Posterior vena cava (tissue), 2 donors: ENCODE measurements around the gene RGL3. TPM values are rescaled to one million over a fixed set of nuclear protein-coding genes. Genes with fewer than 3 reads are reported as not detected.
"Not testable (repeated sequence)": the region's sequence is repeated elsewhere in the genome, so short reads cannot be mapped to it uniquely, and the experiment has no call there.

Source experiments
- DNase-seq: peaks from one replicate; pipeline ENCODE4 v3.0.0-alpha.2; 2020; ENCODE audit warnings: low spot score
- intact Hi-C, 2 donors: fragments of 100-400 bp; cut with DNase I; formaldehyde crosslinking; loops; one replicate each; pipeline versions ENCODE4 v1.14.1 to v1.14.2; 2022 to 2023
- total RNA-seq, 2 donors: library from RNA; stranded (reverse); fragmentation: NEBNext Ultra II Directional; extraction: Animal tissue kit (Norgen Biotek cat#: 25700); gene quantifications; one replicate each; pipeline ENCODE4 v1.2.1, GENCODE V29; 2021
- donor health status: DM: yes; HTN: yes; CAD: no.
- donor health status: DM: yes; HTN: yes; CAD: no.

Gene RGL3
- total RNA-seq, 2 donors from 2014 or later = 7.7 to 12.9 TPM

GRCh38 chr19:11451871-11452619 lies 32.9 kb upstream of the RGL3 start:
- intact Hi-C loops = no loop called here
- no peak for DNase-seq

DNA sequence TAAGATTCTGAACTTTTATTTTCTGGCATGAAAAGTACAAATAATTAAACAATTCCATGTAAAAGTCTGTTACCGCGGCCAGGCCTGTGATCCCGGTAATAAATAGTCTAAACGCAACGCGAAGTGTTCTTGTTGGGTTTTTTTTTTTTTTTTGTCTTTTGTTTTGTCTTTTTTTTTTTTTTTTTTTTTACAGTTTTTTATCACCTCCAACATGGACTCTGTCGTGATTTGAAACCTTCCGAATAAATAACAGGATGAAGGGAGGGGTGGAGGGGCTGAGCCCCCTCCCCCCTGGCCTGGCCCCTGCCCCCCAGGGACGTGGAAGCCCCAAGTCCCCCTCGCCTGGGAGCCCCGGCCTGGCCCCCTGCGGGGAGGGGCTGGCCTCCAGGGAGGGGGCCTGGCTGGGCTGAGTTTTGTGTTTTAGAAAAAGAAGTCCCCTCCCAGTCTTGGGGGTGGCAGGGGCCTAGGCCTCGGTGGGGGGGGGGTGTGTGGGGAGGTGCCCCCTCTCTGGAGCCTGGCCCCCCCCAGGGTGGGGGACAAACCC lies 32.3 kb upstream of the RGL3 start:
- DNase-seq = no peak
- intact Hi-C loops = no loop called here

DNA sequence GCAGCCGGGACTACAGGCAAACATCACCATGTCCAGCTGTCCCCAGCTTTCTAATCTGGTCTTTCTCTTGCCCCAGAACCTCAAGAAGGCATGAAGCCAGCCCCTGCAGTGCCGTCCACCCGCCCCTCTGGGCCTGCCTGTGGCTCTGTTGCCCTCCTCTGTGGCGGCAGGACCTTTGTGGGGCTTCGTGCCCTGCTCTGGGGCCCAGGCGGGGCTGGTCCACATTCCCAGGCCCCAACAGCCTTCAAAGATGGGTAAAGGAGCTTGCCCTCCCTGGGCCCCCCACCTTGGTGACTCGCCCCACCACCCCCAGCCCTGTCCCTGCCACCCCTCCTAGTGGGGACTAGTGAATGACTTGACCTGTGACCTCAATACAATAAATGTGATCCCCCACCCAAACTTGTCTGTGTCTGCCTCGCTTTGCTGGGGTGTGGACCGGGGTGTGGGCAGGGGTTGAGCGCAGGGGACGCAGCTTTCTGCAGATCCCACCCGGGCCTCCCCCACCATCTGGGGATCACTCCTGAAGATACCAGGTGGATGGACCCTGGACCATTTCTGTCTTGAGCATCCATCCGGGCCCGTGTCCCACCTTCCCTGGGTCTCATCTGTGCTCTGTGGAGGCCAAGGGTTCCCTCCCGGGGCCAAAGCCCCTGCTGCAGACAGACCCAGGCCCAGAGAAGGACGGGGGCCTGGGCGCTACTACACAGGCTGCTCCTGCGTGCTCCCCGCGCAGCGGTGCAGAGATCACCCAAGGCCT lies 31.6 kb upstream of the RGL3 start:
- no peak for DNase-seq
- intact Hi-C loops = no loop called here

- DNase-seq = no peak
- intact Hi-C loops = loop anchor here (2.0 to 10.0 kb wide), 3 partner anchors 30 to 314 kb away; partner anchors contain the start of gene TSPAN16 (in 1 of the 2)
Observed at GRCh38 chr19:11448923-11449554, 29.9 kb upstream of the RGL3 start.

DNA sequence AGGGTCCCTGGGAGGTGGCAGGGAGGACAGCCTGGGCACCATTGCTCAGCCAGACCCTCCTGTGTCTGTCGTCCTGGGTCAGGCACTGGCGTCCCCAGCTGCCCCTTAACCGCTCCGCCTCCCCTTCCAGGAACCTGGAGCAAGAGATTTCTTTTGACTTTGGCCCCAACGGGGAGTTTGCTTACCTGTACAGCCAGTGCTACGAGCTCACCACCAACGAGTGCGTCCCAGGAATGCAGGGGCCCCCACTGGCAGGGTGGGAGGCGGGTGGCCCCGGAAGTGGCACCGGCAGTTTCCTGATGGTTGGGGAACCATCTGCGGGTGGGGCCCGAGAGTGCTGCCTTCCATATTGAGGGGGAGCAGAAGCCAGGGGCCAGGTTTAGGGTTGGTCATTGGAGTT lies 29.3 kb upstream of the RGL3 start:
- intact Hi-C loops = loop anchor here (2.0 to 10.0 kb wide), 3 partner anchors 30 to 314 kb away; partner anchors contain the start of gene TSPAN16 (in 1 of the 2)
- no peak for DNase-seq

- DNase-seq = no peak
- intact Hi-C loops = loop anchor here (2.0 to 10.0 kb wide), 3 partner anchors 31 to 313 kb away; partner anchors contain the start of gene TSPAN16 (in 1 of the 2)
Observed at GRCh38 chr19:11447347-11448262, 28.5 kb upstream of the RGL3 start.

DNA sequence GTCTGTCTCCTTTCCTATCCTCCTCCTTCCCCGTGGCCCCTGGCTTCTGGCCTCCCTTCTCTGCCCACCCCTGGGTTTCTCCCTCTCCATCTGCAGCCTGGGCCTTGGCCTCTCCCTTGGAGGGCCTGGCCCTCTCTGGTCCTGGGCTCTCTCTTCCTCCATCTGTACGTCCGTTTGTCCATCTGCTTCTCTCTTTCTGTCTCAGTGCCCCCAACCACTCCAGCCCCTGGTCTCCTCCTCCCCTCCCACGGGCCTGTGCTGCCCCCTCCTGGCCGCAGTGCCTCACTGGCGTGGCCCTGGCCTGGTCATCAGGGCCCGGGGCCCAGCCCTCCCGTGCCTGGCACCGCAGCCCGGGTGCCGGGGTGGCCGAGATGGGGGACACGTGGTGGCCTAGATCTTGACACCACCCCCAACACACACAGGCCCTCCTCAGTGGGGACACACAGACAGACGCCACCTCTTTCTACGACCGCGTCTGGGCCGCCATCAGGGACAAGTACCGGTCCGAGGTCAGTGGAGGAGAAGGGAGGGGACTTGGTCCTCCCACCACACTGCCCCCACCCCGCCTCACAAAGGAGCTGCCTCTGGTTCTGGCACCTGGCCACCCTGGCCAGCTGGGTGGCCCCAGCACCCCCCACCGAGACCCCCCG lies 27.7 kb upstream of the RGL3 start:
- intact Hi-C loops = loop anchor here in 1 of 2 donors (5.0 to 10.0 kb wide), 2 partner anchors 149 to 312 kb away; partner anchors contain the start of gene TSPAN16
- peak; percentile 85 for DNase-seq

GRCh38 chr19:11446271-11446651 lies 27.1 kb upstream of the RGL3 start:
- DNase-seq = no peak
- intact Hi-C loops = loop anchor here in 1 of 2 donors (5.0 to 10.0 kb wide), 2 partner anchors 149 to 311 kb away; partner anchors contain the start of gene TSPAN16

GRCh38 chr19:11445141-11445540 lies 26.0 kb upstream of the RGL3 start:
- DNase-seq = no peak
- intact Hi-C loops = loop anchor here (1.0 to 10.0 kb wide), 3 partner anchors 148 to 310 kb away; partner anchors contain the start of gene TSPAN16 (in 1 of the 2)

- intact Hi-C loops = loop anchor here in 1 of 2 donors (10.0 kb wide), 1 partner anchor 309 kb away; no protein-coding TSS in a partner anchor
Observed at GRCh38 chr19:11444059-11444458, 24.9 kb upstream of the RGL3 start.

GRCh38 chr19:11437955-11438354 lies 18.8 kb upstream of the RGL3 start:
- intact Hi-C loops = no loop called here
- no peak for DNase-seq

More at GRCh38 chr19:11444059-11444458, 24.9 kb upstream of the RGL3 start:
- no peak for DNase-seq

GRCh38 chr19:11435833-11436313 lies 16.8 kb upstream of the RGL3 start:
- intact Hi-C loops = no loop called here
- DNase-seq = no peak

- intact Hi-C loops = no loop called here
Observed at GRCh38 chr19:11435057-11435832, 16.1 kb upstream of the RGL3 start, which contains the start of the genes ODAD3 and PRKCSH. Gene ODAD3 (minus strand): TSS chr19:11435121. CDS start chr19:11435016, 105 bp downstream. Gene PRKCSH (plus strand): TSS chr19:11435635. CDS start chr19:11436118, 483 bp downstream.

DNA sequence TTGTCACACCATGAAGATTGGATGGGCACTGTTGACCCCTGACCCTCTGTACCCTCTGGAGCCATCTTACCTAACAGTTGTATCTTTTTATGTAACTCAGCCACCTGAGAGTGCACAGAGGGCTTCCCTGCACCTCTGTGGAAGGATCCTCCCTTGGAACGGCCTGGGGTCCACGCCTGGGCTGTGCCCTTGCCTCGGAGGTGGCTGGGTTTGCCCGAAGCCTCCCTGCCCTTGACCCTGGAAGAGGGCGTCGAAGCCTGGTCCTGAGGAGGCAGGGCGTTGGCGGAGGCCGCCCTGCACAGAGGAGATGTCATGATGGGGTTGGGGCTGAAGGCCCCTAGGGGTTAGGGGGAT lies 15.6 kb upstream of the RGL3 start:
- intact Hi-C loops = no loop called here
- DNase-seq = no peak

More at GRCh38 chr19:11435057-11435832, 16.1 kb upstream of the RGL3 start, which contains the start of the genes ODAD3 and PRKCSH:
- DNase-seq = peak; percentile 99

GRCh38 chr19:11433526-11433925 lies 14.4 kb upstream of the RGL3 start:
- intact Hi-C loops, DNase-seq: not testable (repeated sequence)

DNA sequence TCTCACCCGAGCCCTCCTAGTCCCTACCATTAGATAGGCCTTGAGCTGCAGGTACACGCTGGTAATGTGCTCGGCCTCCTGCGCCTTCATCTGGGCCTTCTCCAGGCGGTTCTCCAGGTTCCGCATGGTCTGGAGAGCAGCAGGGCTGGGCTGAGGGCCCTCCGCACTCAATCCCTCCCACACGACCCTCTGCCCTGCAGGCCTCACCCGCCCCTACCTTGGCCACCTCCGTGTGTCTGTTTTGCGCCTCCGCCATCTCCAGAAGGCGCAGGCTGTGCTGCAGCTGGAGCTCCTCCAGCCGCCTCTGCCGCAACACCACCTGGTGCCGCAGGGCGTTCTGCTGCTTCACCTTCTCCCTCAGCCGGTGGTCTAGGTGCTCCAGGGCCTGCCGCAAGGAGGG lies 7.5 kb upstream of the RGL3 start:
- DNase-seq = no peak
- intact Hi-C loops = no loop called here
